Stimulated activated CD8-positive, alpha-beta memory T cell treated with anti-CD3 and anti-CD28 coated beads, Interleukin-15, amount 100 ng/mL, for 24 hours (primary cell): Measurements from ENCODE around the gene DFFB.
A peak's percentile ranks its signal among the peaks of the same experiment; 100 is the strongest.
"Not testable (repeated sequence)": the region's sequence is repeated elsewhere in the genome, so short reads cannot be mapped to it uniquely, and the experiment has no call there.

Experiments
- DNase-seq: peaks from one replicate; pipeline ENCODE4 v3.0.0-alpha.2; 2020; ENCODE audit warnings: low read depth

DFFB gene

GRCh38 chr1:3856923-3857790, at the start of gene DFFB, which contains the start of gene CEP104:
DFFB (plus strand) TSS chr1:3857476; CDS start chr1:3857604, 128 bp downstream.
CEP104 (minus strand) TSS chr1:3857211; CDS start chr1:3852407, 4,804 bp downstream.
- peak; percentile 92 for DNase-seq

- no peak for DNase-seq
Measured at GRCh38 chr1:3807769-3808168, 49.5 kb upstream of the DFFB start.

- no peak for DNase-seq
Measured at GRCh38 chr1:3809680-3810079, 47.6 kb upstream of the DFFB start.

GRCh38 chr1:3810149-3810761, 47.0 kb upstream of the DFFB start:
- DNase-seq = not testable (repeated sequence)

GRCh38 chr1:3811595-3811911, 45.7 kb upstream of the DFFB start:
- no peak for DNase-seq

GRCh38 chr1:3814065-3814464, 43.2 kb upstream of the DFFB start:
- no peak for DNase-seq

- DNase-seq = no peak
Measured at GRCh38 chr1:3814771-3815561, 42.3 kb upstream of the DFFB start.

- no peak for DNase-seq
Measured at GRCh38 chr1:3816331-3817137, 40.7 kb upstream of the DFFB start.

- no peak for DNase-seq
Measured at GRCh38 chr1:3817138-3817740, 40.0 kb upstream of the DFFB start.

GRCh38 chr1:3817821-3818597, 39.3 kb upstream of the DFFB start:
- DNase-seq = no peak

GRCh38 chr1:3819771-3820200, 37.5 kb upstream of the DFFB start:
- no peak for DNase-seq

- no peak for DNase-seq
Measured at GRCh38 chr1:3820316-3820715, 37.0 kb upstream of the DFFB start.

GRCh38 chr1:3821004-3821403, 36.3 kb upstream of the DFFB start:
- DNase-seq = no peak

- DNase-seq = no peak
Measured at GRCh38 chr1:3821447-3821846, 35.8 kb upstream of the DFFB start.

GRCh38 chr1:3821908-3822307, 35.4 kb upstream of the DFFB start:
- no peak for DNase-seq

GRCh38 chr1:3822421-3822820, 34.9 kb upstream of the DFFB start:
- DNase-seq = no peak

GRCh38 chr1:3824650-3825049, 32.6 kb upstream of the DFFB start:
- DNase-seq = no peak

- no peak for DNase-seq
Measured at GRCh38 chr1:3825356-3825755, 31.9 kb upstream of the DFFB start.

GRCh38 chr1:3827813-3828307, 29.4 kb upstream of the DFFB start:
- DNase-seq = no peak

- no peak for DNase-seq
Measured at GRCh38 chr1:3828391-3828790, 28.9 kb upstream of the DFFB start.
